Large intestine (tissue), 3 donors: ENCODE results near the gene FBXO41. TPM values are rescaled to one million over a fixed set of nuclear protein-coding genes. Genes with fewer than 3 reads are reported as not detected.
"Not testable (repeated sequence)": the region's sequence is repeated elsewhere in the genome, so short reads cannot be mapped to it uniquely, and the experiment has no call there.

ENCODE experiments used
- DNase-seq, 2 donors: peaks; one replicate each; pipeline versions ENCODE4 v3.0.0 to v3.0.0-alpha.2; 2013
- H3K27ac ChIP-seq: one replicate; pipeline ENCODE4 v1.5.1; 2013; ENCODE audit warnings: low read length
- H3K27me3 ChIP-seq: 2 replicates; pipeline ENCODE4 v1.6.1; 2013; ENCODE audit warnings: low read length; ENCODE audit not compliant: control insufficient read depth, insufficient read depth
- H3K36me3 ChIP-seq: 2 replicates; pipeline ENCODE4 v1.6.1; 2013; ENCODE audit warnings: low read length; ENCODE audit not compliant: control insufficient read depth, insufficient read depth
- H3K4me1 ChIP-seq: one replicate; pipeline ENCODE4 v1.6.1; 2013; ENCODE audit warnings: low read length; ENCODE audit not compliant: control insufficient read depth, insufficient read depth
- H3K4me3 ChIP-seq: one replicate; pipeline ENCODE4 v1.5.1; 2013; ENCODE audit warnings: low read length
- H3K9me3 ChIP-seq: one replicate; pipeline ENCODE4 v1.6.1; 2013; ENCODE audit warnings: mild to moderate bottlenecking, low read depth, low read length, moderate library complexity; ENCODE audit not compliant: control insufficient read depth
- WGBS: methylation state at CpG from one replicate; pipeline ENCODE4 v1.1.5; 2013; ENCODE audit warnings: low lambda C conversion rate; ENCODE audit not compliant: insufficient coverage; 5-methylcytosine and 5-hydroxymethylcytosine counted together
- polyA plus RNA-seq: library from polyadenylated mRNA; unstranded; fragments of 120-200 nt; gene quantifications from one replicate; pipeline ENCODE4 v1.2.1, GENCODE V29; 2013

FBXO41 gene
- polyA plus RNA-seq, 1 donor = 2.4 TPM

DNA sequence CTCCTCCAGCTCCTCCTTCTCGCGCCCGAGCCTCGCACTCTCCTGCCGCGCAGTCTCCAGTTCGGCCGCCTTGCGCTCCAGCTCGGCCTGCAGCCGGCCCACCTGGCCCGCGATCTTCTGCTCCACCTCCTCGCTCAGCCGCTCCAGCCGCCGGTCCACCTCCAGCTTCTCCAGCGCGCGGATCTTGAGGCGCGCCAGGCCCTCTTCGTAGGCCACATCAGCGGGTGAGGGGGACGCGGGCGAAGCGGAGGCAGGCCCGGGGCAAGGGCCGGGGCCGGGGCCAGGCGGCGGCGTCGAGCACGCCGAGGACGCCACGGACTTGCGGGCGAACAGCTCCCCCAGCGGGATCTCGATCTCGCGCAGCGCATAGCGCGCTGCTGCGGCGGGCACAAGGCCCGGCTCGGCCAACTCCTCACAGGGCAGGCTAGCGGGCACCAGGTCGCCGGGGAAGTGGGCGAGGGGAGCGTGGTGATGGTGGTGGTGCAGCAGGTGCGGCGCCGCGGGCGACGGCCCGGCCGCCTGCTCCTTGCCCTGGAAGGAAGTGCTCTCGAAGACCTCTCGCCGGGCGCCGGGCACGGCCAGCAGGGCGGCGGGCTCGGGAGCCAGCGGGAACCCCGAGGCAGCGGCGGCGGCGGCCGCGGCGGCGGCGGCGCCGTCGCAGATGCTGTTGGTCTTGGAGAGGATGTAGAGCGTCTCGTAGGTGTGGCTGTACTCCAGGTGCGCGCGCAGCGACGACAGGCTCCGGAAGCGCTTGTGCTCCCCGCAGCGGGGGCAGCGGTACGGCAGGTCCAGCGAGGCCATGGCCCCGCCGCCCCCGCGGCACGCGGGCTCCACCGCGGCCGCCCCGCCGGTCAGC lies 15.2 kb downstream of the FBXO41 start:
- Histone ChIP-seq H3K27me3 (peaks cover 33% of the 10 kb centered on the region), H3K36me3 (no peaks in the 10 kb centered on the region), H3K27ac (no peak overlapping the region), H3K4me3 (peak overlapping the region; percentile 10), H3K4me1 (peaks cover 7% of the 10 kb centered on the region), H3K9me3 (peaks cover 8% of the 10 kb centered on the region)
- peak; percentile 58 to 70 for DNase-seq
- no CpG with 5 or more reads among the region's 113 CpGs for WGBS

DNA sequence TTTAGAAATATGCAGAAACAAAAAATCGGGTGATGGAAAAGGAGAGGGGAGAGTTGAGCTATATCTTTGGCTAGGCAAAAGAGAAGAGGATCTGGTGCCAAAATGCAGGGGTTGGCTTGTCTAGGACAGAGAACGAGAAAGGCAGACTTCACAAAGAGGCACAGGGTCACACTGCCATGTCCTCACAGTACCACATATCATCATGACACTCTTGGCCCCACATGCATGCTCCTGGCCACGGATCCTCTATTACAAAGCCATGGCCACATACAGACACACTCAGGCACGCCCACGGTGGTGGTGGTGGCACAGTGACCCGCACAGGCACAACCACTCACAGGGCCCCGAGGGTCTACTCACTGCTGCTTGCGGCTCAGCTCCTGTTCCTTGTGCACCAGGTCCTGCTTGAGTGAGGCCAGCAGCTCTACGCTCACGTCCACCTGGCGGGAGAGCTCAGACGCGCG lies 15.9 kb downstream of the FBXO41 start:
- H3K9me3 ChIP-seq = peaks cover 8% of the 10 kb centered on the region
- H3K27me3 ChIP-seq = peaks cover 33% of the 10 kb centered on the region
- H3K36me3 ChIP-seq = no peaks in the 10 kb centered on the region
- H3K4me3 ChIP-seq = peak overlapping the region; percentile 10
- no peak overlapping the region for H3K27ac ChIP-seq
- peaks cover 7% of the 10 kb centered on the region for H3K4me1 ChIP-seq
- DNase-seq = no peak
- 72% methylated on average over 2 of the region's 14 CpGs for WGBS

DNA sequence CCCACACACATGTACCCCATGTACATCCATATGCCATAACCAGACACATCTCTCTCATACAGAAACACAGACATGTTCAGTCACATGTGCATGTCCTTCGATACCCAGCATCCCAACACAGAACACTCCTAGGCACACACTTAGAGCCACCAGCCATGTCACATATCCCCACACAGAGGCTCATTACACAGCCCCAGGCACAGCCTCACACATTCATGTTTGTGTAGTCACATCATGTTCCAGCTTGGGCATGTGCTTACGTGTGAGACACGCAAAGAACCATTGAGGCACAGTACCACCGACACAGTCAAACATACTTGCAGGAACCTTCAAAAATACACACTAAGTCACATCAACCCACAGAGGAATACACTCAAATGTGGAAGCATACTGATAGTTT lies 17.3 kb downstream of the FBXO41 start:
- peaks cover 33% of the 10 kb centered on the region for H3K27me3 ChIP-seq
- DNase-seq = no peak
- H3K4me3 ChIP-seq = no peak overlapping the region
- WGBS = no CpG with 5 or more reads among the region's 4 CpGs
- H3K27ac ChIP-seq = no peak overlapping the region
- no peaks in the 10 kb centered on the region for H3K36me3 ChIP-seq
- peaks cover 7% of the 10 kb centered on the region for H3K4me1 ChIP-seq
- peaks cover 8% of the 10 kb centered on the region for H3K9me3 ChIP-seq

DNA sequence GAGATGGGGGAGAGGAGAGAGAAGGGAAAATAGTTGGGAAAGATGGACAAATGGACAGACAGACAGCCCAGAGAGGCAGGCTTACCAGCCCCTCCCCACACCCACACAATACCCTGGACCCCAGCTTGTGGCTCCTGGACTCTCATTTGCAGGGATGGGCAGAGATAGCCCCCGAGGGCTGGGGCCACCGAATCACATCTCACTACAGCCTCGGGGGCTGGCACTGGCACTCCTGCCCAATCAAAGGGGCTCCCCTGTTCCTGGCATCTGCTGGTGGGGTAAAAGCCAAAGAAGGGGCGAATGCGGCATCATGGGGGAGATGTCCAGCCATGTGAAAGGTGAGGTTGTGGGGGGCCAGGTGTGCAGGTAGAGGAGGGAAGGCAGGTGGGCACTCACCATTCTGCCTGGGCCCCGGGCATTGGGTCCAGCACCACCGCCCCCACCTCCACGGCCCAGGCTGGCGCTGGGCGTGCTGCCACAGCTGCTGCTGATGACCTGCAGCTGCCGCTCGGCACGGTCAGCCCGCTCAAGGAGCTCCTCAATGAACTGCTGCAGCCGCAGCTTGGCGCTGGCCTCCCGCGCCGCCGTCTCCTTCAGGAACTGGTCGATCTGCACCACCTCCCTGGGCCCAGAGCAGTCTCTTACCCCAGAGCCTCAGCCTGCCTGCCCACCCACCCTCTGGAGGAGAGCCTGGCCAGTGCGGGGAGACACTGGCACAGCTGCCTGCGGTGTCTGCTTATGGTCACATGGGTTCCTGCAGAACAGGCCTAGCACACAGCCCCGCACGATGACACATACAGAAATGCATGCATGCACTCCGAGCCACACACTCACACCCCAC lies 18.0 kb downstream of the FBXO41 start:
- Histone ChIP-seq H3K36me3 (no peaks in the 10 kb centered on the region), H3K4me1 (peaks cover 7% of the 10 kb centered on the region), H3K4me3 (no peak overlapping the region), H3K27ac (no peak overlapping the region), H3K27me3 (peaks cover 33% of the 10 kb centered on the region), H3K9me3 (peaks cover 8% of the 10 kb centered on the region)
- no CpG with 5 or more reads among the region's 26 CpGs for WGBS
- no peak for DNase-seq

DNA sequence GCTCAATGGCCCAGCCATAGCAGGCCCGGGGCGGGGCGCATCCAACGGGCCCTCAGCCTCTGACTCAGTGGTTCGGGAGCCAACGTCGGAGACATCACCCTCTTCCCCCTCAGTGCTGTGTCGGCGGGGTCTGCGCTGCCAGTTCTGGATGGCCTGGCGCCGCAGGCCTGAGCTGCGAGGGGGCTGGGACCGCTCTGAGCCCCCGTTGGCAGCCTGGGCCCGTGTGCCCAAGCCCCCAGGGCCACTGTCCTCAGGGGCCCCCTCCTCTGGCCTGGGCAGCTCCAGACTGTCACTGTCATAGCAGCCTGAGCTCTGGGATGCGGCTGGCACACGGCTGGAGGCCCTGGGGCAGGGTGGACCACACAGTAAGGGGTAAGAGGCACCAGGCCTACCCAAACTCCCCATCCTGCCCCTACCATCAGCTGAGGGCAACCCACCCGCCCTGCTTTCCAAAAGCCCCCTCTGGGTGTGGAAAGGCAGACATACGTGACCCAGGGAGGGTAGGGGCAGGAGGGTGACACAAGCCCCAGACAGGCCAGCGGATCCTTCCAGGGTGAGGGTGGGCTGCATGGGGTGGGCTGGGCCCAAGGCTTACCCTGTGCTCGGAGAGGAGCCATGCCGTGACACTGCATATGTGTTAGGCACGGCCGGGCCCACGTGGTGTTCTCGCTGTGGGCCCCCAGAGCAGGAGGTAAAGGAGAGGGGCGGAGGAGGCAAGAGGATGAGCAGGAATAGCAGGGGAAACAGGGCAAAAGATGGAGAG lies 18.8 kb downstream of the FBXO41 start:
- DNase-seq = no peak
- H3K36me3 ChIP-seq = no peaks in the 10 kb centered on the region
- no peak overlapping the region for H3K4me3 ChIP-seq
- peaks cover 8% of the 10 kb centered on the region for H3K9me3 ChIP-seq
- WGBS = 100% methylated on average over 1 of the region's 28 CpGs
- peaks cover 7% of the 10 kb centered on the region for H3K4me1 ChIP-seq
- H3K27me3 ChIP-seq = peaks cover 26% of the 10 kb centered on the region
- H3K27ac ChIP-seq = no peak overlapping the region

DNA sequence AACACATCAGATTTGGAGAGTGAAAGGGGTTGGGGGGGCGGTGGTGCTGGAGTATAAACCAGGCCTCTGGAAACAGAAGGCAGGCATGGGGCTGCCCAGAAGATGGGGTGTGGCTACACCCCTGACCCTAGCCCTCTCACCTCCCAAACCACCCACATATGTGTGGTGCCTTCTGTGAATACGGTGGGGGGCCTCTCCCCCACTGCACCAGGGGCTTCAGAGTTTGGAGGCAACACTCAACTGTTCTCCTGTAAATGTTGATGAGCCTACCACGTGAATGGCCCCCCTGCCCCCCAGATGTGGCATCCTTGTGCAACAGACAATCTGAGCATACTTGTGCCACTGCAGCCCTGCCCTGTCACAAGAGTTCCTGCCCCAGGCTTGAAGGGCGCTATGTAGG lies 19.5 kb downstream of the FBXO41 start:
- peaks cover 20% of the 10 kb centered on the region for H3K27me3 ChIP-seq
- peaks cover 7% of the 10 kb centered on the region for H3K4me1 ChIP-seq
- H3K36me3 ChIP-seq = no peaks in the 10 kb centered on the region
- H3K9me3 ChIP-seq = peaks cover 8% of the 10 kb centered on the region
- no peak for DNase-seq
- WGBS = no CpG with 5 or more reads among the region's 4 CpGs
- no peak overlapping the region for H3K4me3 ChIP-seq
- H3K27ac ChIP-seq = no peak overlapping the region

DNA sequence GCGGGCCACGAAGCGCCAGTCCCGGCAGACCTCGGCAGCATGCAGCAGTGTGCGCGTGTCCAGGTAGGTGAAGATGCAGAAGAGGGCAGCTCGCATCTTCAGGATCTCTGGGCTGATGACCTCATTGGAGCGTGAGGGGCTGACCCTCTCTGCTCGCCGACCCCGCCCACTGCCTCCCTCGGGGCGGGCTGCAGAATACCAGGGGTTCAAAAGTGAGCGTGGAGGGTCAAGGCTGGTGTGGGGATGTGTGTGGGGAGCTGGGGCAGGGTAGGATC lies 20.0 kb downstream of the FBXO41 start:
- WGBS = no CpG with 5 or more reads among the region's 15 CpGs
- Histone ChIP-seq H3K4me1 (peaks cover 7% of the 10 kb centered on the region), H3K27me3 (peaks cover 18% of the 10 kb centered on the region), H3K9me3 (peaks cover 8% of the 10 kb centered on the region), H3K36me3 (no peaks in the 10 kb centered on the region), H3K27ac (no peak overlapping the region), H3K4me3 (no peak overlapping the region)
- DNase-seq = no peak

DNA sequence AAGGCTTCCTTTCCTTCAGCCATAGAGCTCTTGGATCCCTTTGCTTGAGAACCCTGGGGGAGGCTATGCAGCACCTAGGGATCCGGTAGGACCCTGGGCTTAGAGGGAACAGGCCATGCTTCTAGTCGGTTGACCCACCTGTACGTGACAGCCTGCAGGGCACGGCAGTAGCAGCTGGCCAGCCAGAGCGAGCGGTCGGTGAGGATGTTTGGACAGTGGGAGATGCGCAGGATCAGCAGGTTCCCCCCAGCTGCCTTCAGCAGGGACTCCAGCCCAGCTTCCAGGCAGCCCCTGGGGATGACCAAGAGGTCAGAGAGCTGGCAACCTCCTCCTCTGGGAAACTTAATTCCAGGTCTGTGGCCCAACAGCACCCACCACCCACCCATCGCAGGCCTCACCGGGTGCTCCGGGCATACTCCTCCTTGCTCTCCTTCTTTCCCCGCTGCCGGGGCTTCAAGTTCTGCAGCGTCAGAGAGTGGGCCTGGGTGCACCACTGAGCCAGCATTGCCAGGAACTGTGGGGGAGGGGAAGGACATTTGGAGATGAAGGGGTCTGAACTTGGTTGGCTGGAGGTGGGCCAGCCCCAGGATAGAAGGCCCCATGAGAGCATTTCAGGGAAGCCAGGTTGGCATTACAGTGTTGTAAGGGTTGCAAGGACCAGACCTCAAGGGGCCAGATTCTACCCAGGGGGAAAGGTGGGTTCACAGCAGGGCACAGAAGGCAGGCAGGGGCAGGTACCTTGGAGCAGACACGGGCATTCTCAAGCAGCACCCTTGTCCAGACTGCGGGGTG lies 20.5 kb downstream of the FBXO41 start:
- Histone ChIP-seq H3K4me3 (no peak overlapping the region), H3K4me1 (peaks cover 6% of the 10 kb centered on the region), H3K27me3 (peaks cover 16% of the 10 kb centered on the region), H3K36me3 (no peaks in the 10 kb centered on the region), H3K27ac (no peak overlapping the region), H3K9me3 (peaks cover 7% of the 10 kb centered on the region)
- 100% methylated on average over 2 of the region's 16 CpGs for WGBS
- no peak for DNase-seq

DNA sequence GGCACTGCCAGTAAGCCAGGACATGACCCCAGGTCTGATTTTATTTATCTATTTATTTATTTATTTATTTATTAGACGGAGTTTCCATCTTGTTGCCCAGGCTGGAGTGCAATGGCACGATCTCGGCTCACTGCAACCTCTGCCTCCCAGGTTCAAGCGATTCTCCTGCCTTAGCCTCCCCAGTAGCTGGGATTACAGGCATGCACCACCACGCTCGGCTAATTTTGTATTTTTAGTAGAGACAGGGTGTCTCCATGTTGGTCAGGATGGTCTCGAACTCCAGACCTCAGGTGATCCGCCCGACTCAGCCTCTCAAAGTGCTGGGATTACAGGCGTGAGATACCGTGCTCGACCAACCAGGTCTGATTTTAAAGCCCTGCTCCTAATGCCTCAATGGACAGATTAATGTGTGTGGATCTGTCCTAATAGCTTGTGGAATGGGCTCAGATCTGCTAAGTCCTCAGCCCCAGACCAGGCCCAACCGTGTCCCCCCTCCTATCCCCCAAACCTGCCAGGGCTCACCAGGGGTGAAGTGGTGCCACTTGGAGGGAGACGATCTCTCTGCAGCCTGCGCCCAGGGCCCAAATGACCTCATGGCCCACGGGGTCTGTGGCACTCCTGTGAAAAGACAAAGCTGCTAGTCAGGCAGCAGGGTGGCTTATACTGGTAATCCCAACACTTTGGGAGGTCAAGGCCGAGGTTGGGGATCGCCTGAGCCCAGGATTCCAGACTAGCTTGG lies 21.4 kb downstream of the FBXO41 start:
- not testable (repeated sequence) for H3K4me3 ChIP-seq, H3K27ac ChIP-seq, H3K27me3 ChIP-seq, H3K36me3 ChIP-seq, DNase-seq, H3K9me3 ChIP-seq, H3K4me1 ChIP-seq
- WGBS = 83% methylated on average over 1 of the region's 18 CpGs
